ENCODE results near the gene RPS29. TPM values are rescaled to one million over a fixed set of nuclear protein-coding genes. Genes with fewer than 3 reads are reported as not detected.

The RPS29 gene
- total and polyA plus RNA-seq, 9 of the 15 experiments (the other 6 are each of a cell fraction or from before 2014, with no cell fraction given): 1,545 to 5,012 (median 2,448) TPM

GRCh38 chr14:49598485-49599300, 12.5 kb upstream of the RPS29 start, which contains the start of gene LRR1 (continued):
- no peak for TF ChIP-seq ZNF175 (CRISPR knock-in tag; IDR thresholded peaks at IDR 0.05; ENCODE audit: low read depth)
- no peak for TF ChIP-seq NCOA1 (IDR thresholded peaks at IDR 0.05; ENCODE audit: low read depth)
- TF ChIP-seq GMEB1 (CRISPR knock-in tag; IDR thresholded peaks at IDR 0.05): peak; percentile 50
- no peak for TF ChIP-seq GATAD2A (IDR thresholded peaks at IDR 0.05)
- no peak for TF ChIP-seq ZNF316 (IDR thresholded peaks at IDR 0.05)
- TF ChIP-seq HNRNPK (IDR thresholded peaks at IDR 0.05; ENCODE audit: low read depth, low read length, poor library complexity, severe bottlenecking): no peak
- no peak for TF ChIP-seq BMI1 (IDR thresholded peaks at IDR 0.05; ENCODE audit: low read length)
- no peak for TF ChIP-seq ZNF584 (CRISPR knock-in tag; IDR thresholded peaks at IDR 0.05; ENCODE audit: low read depth)
- TF ChIP-seq PML (IDR thresholded peaks at IDR 0.05; ENCODE audit: low read length): no peak
- TF ChIP-seq, protein P1, sequence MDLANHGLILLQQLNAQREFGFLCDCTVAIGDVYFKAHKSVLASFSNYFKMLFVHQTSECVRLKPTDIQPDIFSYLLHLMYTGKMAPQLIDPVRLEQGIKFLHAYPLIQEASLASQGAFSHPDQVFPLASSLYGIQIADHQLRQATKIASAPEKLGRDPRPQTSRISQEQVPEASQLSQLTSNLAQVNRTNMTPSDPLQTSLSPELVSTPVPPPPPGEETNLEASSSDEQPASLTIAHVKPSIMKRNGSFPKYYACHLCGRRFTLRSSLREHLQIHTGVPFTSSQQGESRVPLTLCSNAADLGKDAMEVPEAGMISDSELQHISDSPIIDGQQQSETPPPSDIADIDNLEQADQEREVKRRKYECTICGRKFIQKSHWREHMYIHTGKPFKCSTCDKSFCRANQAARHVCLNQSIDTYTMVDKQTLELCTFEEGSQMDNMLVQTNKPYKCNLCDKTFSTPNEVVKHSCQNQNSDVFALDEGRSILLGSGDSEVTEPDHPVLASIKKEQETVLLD (IDR thresholded peaks at IDR 0.05): 0 out of 2 replicates have a peak, but pooled peaks have one; percentile 19
- no peak for TF ChIP-seq CEBPG (CRISPR knock-in tag; IDR thresholded peaks at IDR 0.05)
- no peak for TF ChIP-seq CEBPG (tag; conservative IDR thresholded peaks at IDR 0.05 in 1 of 2, IDR thresholded peaks at IDR 0.05 in 1 of 2)
- TF ChIP-seq AFF4 (CRISPR knock-in tag; IDR thresholded peaks at IDR 0.05): no peak
- TF ChIP-seq DNMT1 (IDR thresholded peaks at IDR 0.05): no peak
- TF ChIP-seq KLF6 (CRISPR knock-in tag; IDR thresholded peaks at IDR 0.05; ENCODE audit: borderline replicate concordance): no peak
- 0 out of 6 replicates have a peak, but pooled peaks of 1 of the 3 experiments have one; percentile 34 for TF ChIP-seq ZBTB11 (CRISPR knock-in tag; IDR thresholded peaks at IDR 0.05)
- TF ChIP-seq KDM1A (IDR thresholded peaks at IDR 0.05): no peak
